Stomach (tissue), 9 donors: ENCODE measurements around the gene GLB1L3. TPM values are rescaled to one million over a fixed set of nuclear protein-coding genes. Genes with fewer than 3 reads are reported as not detected.

ENCODE experiments used
- DNase-seq, 2 donors: peaks; one replicate each; pipeline versions ENCODE4 v3.0.0 to v3.0.0-alpha.2; 2013 to 2019
- H3K27ac ChIP-seq, 5 donors: fragments of 200-600 bp in 4 of 5; sonication (generic) in 4 of 5; one replicate each; pipeline ENCODE4 v1.5.1; 2013 to 2019; ENCODE audit warnings: mild to moderate bottlenecking in 1 of 5, moderate library complexity in 1 of 5
- H3K27me3 ChIP-seq, 3 donors: fragments of 200-600 bp; sonication (generic); one replicate each; pipeline ENCODE4 v1.5.1; 2017 to 2019; ENCODE audit warnings: mixed run types in 1 of 3
- H3K36me3 ChIP-seq, 4 donors: fragments of 200-600 bp; sonication (generic); 1 replicate in 3 of 4; 2 replicates in 1 of 4; pipeline ENCODE4 v1.5.1; 2016 to 2019
- H3K4me1 ChIP-seq, 4 donors: fragments of 200-600 bp; sonication (generic); one replicate each; pipeline ENCODE4 v1.5.1; 2016 to 2019
- H3K4me3 ChIP-seq, 4 donors: fragments of 200-600 bp; sonication (generic) in 3 of 4; one replicate each; pipeline ENCODE4 v1.5.1; 2016 to 2019; ENCODE audit warnings: mild to moderate bottlenecking in 1 of 4
- H3K9me3 ChIP-seq, 4 donors: fragments of 200-600 bp; sonication (generic); one replicate each; pipeline ENCODE4 v1.5.1; 2016 to 2019
- EP300 ChIP-seq: sonication (generic); formaldehyde crosslinking; IDR thresholded peaks from one replicate; pipeline ENCODE4 v1.6.1; 2017; ENCODE audit warnings: antibody characterized with exemption
- POLR2A ChIP-seq, 4 donors: fragments of 450-650 bp; IDR thresholded peaks; one replicate each; pipeline ENCODE4 v1.6.1; 2016; ENCODE audit warnings: antibody characterized with exemption in 4 of 4, control low read depth in 2 of 4, mild to moderate bottlenecking in 1 of 4, moderate library complexity in 1 of 4
- POLR2AphosphoS5 ChIP-seq, 3 donors: sonication (generic); formaldehyde crosslinking; IDR thresholded peaks; one replicate each; pipeline ENCODE4 v1.6.1; 2016; ENCODE audit warnings: antibody characterized with exemption in 3 of 3
- WGBS, 5 donors: extraction: QIAGEN DNeasy Blood & Tissue Kit in 3 of 5; methylation state at CpG; one replicate each; pipeline versions ENCODE4 v1.1.5 to v1.1.7; 2013 to 2018; 5-methylcytosine and 5-hydroxymethylcytosine counted together
- intact Hi-C: fragments of 100-400 bp; cut with DNase I; formaldehyde crosslinking; loops from one replicate; pipeline ENCODE4 v1.15.1; 2023; ENCODE audit warnings: low total_unique reads
- polyA plus RNA-seq, 3 donors: library from polyadenylated mRNA; stranded (reverse); fragments of 200-250 nt; gene quantifications; one replicate each; pipeline ENCODE4 v1.2.3, GENCODE V29; 2013
- total RNA-seq, 5 donors: library from RNA; depleted of rRNA; stranded (reverse); fragments of >200 nt; gene quantifications; one replicate each; pipeline versions ENCODE4 v1.1.0 to v1.2.3, GENCODE V29; 2014 to 2016
- TF ChIP-seq, protein P1 (sequence below), 7 experiments: fragments of 450-650 bp in 4 of 7; fragments of 200-600 bp in 3 of 7; sonication (generic) in 3 of 7; IDR thresholded peaks; one replicate each; pipeline ENCODE4 v1.5.1; 2016 to 2019; ENCODE audit warnings: antibody characterized with exemption in 7 of 7, control low read depth in 2 of 7, mild to moderate bottlenecking in 1 of 7
- donor health status: healthy with polysubstance abuse.
- donor health status: Bipolar disorder and iron deficiency.
- donor health status: healthy.

The GLB1L3 gene
- total and polyA plus RNA-seq, 8 donors = 0.08 TPM; not detected in 7

DNA sequence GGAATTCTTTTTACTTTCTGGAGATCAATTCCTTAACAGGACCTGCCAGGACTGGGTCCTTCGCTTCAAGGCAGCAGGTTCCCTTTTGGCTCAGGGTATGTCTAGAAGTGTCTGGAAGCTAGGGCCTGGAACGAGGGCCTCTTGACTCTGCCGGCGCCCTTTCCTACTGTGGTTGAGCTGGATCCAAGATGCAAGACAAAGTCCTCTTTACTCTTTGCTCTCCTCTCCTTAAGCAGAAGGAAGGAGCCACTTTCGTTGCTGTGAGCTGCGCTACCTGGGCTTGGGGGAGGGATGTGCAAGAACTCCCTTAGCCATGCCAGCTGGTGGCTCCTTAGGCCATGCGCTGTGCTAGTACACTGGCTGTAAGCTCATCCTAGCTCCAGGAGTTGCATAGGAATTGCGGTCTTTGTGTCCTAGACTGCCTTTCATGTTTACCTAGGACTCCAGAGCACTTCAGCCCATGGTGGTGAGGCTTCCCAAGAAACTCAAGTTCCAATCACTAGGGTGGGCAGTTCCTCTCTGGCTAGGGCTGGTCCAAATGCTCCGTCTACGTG lies 73.7 kb downstream of the GLB1L3 start:
- DNase-seq = no peak
- H3K4me3 ChIP-seq = no peak overlapping the region
- WGBS, 5 donors = 87 to 93% (median 93%) methylated on average over 9 to 10 of the region's 10 CpGs

DNA sequence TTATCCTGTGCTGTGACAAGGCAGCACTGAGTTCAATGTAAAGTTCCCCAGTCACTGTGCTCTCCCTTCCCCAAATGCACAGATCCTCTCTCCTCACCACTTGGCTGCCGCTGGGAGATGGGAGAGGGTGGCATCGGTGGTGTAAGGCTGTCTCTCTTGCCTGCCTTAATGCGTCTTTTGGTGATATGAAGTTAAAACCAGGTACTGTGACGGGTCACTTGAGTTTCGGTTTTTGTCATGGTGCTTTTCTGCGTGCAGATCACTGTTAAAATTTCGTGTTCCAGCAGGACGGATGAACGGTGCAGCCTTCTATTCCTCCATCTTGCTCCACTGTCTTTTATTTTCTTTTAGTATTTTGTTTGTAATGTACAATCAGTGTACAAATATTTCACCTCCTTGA lies 74.2 kb downstream of the GLB1L3 start:
- DNase-seq = no peak
- 89 to 94% (median 93%) methylated on average over 9 of the region's 9 CpGs for WGBS, 5 donors
- no peaks in the 10 kb centered on the region for H3K9me3 ChIP-seq

More for the DNA sequence above, 73.7 kb downstream of the GLB1L3 start:
- H3K4me1 ChIP-seq = no peaks in the 10 kb centered on the region
- no peak overlapping the region for H3K27ac ChIP-seq
- no peaks in the 10 kb centered on the region for H3K27me3 ChIP-seq
- TF ChIP-seq EP300 = no peak
- no peaks in the 10 kb centered on the region for H3K9me3 ChIP-seq
- intact Hi-C loops = no loop called here
- no peaks in the 10 kb centered on the region for H3K36me3 ChIP-seq

DNA sequence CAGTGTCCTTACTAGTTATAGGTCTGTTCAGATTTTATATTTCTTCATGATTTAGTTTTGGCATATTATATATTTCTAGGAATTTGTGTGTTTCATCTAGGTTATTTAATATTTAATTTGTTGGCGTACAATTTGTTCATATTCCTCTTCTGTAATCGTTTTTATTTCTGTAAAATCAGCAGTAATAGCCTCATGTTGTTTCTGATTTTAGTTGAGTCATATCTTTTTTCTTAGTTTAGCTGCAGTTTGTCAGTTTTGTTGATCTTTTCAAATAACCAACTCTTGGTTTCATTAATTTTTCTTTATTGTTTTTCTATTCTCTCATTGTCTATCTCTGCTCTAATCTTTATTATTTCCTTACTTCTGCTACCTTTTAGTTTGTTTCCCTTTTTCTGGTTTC lies 75.9 kb downstream of the GLB1L3 start:
- Histone ChIP-seq H3K4me3 (no peak overlapping the region), H3K36me3 (no peaks in the 10 kb centered on the region), H3K9me3 (no peaks in the 10 kb centered on the region), H3K27ac (no peak overlapping the region), H3K4me1 (no peaks in the 10 kb centered on the region), H3K27me3 (no peaks in the 10 kb centered on the region)
- intact Hi-C loops = no loop called here
- WGBS, 5 donors = 89 to 97% (median 93%) methylated on average over 2 of the region's 2 CpGs
- TF ChIP-seq POLR2A (IDR thresholded peaks at IDR 0.05) (no peak), EP300 (no peak), POLR2AphosphoS5 (IDR thresholded peaks at IDR 0.05) (no peak)
- TF ChIP-seq, protein P1, sequence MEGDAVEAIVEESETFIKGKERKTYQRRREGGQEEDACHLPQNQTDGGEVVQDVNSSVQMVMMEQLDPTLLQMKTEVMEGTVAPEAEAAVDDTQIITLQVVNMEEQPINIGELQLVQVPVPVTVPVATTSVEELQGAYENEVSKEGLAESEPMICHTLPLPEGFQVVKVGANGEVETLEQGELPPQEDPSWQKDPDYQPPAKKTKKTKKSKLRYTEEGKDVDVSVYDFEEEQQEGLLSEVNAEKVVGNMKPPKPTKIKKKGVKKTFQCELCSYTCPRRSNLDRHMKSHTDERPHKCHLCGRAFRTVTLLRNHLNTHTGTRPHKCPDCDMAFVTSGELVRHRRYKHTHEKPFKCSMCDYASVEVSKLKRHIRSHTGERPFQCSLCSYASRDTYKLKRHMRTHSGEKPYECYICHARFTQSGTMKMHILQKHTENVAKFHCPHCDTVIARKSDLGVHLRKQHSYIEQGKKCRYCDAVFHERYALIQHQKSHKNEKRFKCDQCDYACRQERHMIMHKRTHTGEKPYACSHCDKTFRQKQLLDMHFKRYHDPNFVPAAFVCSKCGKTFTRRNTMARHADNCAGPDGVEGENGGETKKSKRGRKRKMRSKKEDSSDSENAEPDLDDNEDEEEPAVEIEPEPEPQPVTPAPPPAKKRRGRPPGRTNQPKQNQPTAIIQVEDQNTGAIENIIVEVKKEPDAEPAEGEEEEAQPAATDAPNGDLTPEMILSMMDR (IDR thresholded peaks at IDR 0.05) = no peak
- no peak for DNase-seq

More for the DNA sequence above, 74.2 kb downstream of the GLB1L3 start:
- H3K27ac ChIP-seq = no peak overlapping the region
- TF ChIP-seq EP300 (no peak), POLR2AphosphoS5 (IDR thresholded peaks at IDR 0.05) (no peak), POLR2A (IDR thresholded peaks at IDR 0.05) (no peak)
- TF ChIP-seq, protein P1 (IDR thresholded peaks at IDR 0.05) = no peak
- no peaks in the 10 kb centered on the region for H3K4me1 ChIP-seq
- intact Hi-C loops = no loop called here
- H3K4me3 ChIP-seq = no peak overlapping the region
- no peaks in the 10 kb centered on the region for H3K27me3 ChIP-seq
- no peaks in the 10 kb centered on the region for H3K36me3 ChIP-seq

DNA sequence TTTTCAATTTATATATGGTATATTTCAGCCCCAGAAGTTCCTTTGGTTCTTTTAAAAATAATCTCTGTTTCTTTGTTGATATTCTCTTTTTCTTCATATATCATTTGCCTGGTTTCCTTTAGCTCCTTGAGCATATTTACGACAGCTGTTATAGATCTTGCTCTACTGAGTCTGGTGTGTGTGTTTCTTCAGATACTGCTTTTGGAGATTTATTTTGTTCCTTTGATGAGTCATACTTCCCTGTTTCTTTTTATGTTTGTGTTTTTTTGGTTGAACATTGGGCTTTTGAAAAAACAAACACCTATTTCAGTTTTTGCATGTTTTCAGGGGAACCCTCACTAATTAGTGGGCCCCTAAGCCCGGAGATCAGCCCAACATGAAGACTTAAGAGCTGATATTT lies 79.0 kb downstream of the GLB1L3 start:
- no peak for TF ChIP-seq EP300
- TF ChIP-seq, protein P1 (IDR thresholded peaks at IDR 0.05) = no peak
- TF ChIP-seq POLR2AphosphoS5 (IDR thresholded peaks at IDR 0.05) = no peak
- no peak for TF ChIP-seq POLR2A (IDR thresholded peaks at IDR 0.05)
- intact Hi-C loops = no loop called here
- Histone ChIP-seq H3K4me3 (no peak overlapping the region), H3K9me3 (no peaks in the 10 kb centered on the region), H3K27ac (no peak overlapping the region), H3K36me3 (no peaks in the 10 kb centered on the region), H3K4me1 (peaks cover 0 to 3% (median 1%) of the 10 kb centered on the region in 4 donors), H3K27me3 (no peaks in the 10 kb centered on the region)
- WGBS, 5 donors = 70 to 77% (median 74%) methylated on average over 2 of the region's 2 CpGs
- DNase-seq = no peak

DNA sequence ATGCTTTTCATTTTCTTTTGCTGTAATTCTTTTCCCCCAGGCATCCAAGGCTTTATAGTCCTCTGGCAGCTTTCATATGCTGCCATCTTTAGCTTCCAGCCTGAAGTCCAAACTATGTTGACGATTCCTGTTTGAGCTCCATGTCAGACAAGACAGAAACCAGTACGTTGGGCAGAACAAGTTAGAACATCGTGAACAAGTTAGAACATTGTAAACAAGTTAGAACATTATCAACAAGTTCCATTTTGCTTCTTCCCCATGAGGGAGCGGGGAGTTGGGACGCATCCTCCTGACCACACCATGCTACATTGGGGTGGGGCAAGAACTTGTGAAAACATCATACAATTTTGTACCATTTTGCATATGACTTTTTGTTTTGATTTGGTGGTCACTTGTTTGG lies 79.5 kb downstream of the GLB1L3 start:
- Histone ChIP-seq H3K27me3 (no peaks in the 10 kb centered on the region), H3K27ac (no peak overlapping the region), H3K4me3 (no peak overlapping the region), H3K4me1 (peaks cover 0 to 8% (median 5%) of the 10 kb centered on the region in 4 donors), H3K36me3 (no peaks in the 10 kb centered on the region), H3K9me3 (no peaks in the 10 kb centered on the region)
- intact Hi-C loops = no loop called here
- DNase-seq = no peak
- TF ChIP-seq, protein P1 (IDR thresholded peaks at IDR 0.05) = no peak
- TF ChIP-seq POLR2AphosphoS5 (IDR thresholded peaks at IDR 0.05) (no peak), EP300 (no peak), POLR2A (IDR thresholded peaks at IDR 0.05) (no peak)
- 81 to 91% (median 89%) methylated on average over 5 of the region's 5 CpGs for WGBS, 5 donors
